Measurements from ENCODE around the gene MBLAC1.

MBLAC1 gene

GRCh38 chr7:100126931-100127865 is at the start of gene MBLAC1:
Gene MBLAC1 (plus strand): TSS chr7:100126967. CDS start chr7:100127396, 429 bp downstream.
- in situ Hi-C loops (cut with HindIII; ENCODE audit: low sequenced_read_pairs) = no loop called here

GRCh38 chr7:100077205-100077604 is 49.6 kb upstream of the MBLAC1 start:
- in situ Hi-C loops (cut with HindIII; ENCODE audit: low sequenced_read_pairs) = loop anchor here (5.0 kb wide), 1 partner anchor 65 kb away; no protein-coding TSS in a partner anchor

- in situ Hi-C loops (cut with HindIII; ENCODE audit: low sequenced_read_pairs) = loop anchor here (5.0 kb wide), 1 partner anchor 63 kb away; no protein-coding TSS in a partner anchor
These were observed 47.7 kb upstream of the MBLAC1 start for GRCh38 chr7:100079024-100079560.

- in situ Hi-C loops (cut with HindIII; ENCODE audit: low sequenced_read_pairs) = no loop called here
These were observed 45.7 kb upstream of the MBLAC1 start for GRCh38 chr7:100080907-100081534.

- in situ Hi-C loops (cut with HindIII; ENCODE audit: low sequenced_read_pairs) = no loop called here
These were observed 45.1 kb upstream of the MBLAC1 start, which contains the start of gene ZNF3 for GRCh38 chr7:100081535-100082102. Gene ZNF3 (minus strand): TSS chr7:100081723. CDS start chr7:100077357, 4,366 bp downstream.

- in situ Hi-C loops (cut with HindIII; ENCODE audit: low sequenced_read_pairs) = no loop called here
These were observed 43.8 kb upstream of the MBLAC1 start for GRCh38 chr7:100082978-100083377.

GRCh38 chr7:100085515-100085914 is 41.3 kb upstream of the MBLAC1 start:
- in situ Hi-C loops (cut with HindIII; ENCODE audit: low sequenced_read_pairs) = no loop called here

GRCh38 chr7:100087055-100087750 is 39.6 kb upstream of the MBLAC1 start:
- in situ Hi-C loops (cut with HindIII; ENCODE audit: low sequenced_read_pairs) = no loop called here

GRCh38 chr7:100088095-100088620 is 38.6 kb upstream of the MBLAC1 start:
- in situ Hi-C loops (cut with HindIII; ENCODE audit: low sequenced_read_pairs) = no loop called here

- in situ Hi-C loops (cut with HindIII; ENCODE audit: low sequenced_read_pairs) = no loop called here
These were observed 37.9 kb upstream of the MBLAC1 start, which contains the start of gene COPS6 for GRCh38 chr7:100088621-100089457. Gene COPS6 (plus strand): TSS chr7:100088969. CDS start chr7:100088991, 22 bp downstream.

- in situ Hi-C loops (cut with HindIII; ENCODE audit: low sequenced_read_pairs) = no loop called here
These were observed 37.1 kb upstream of the MBLAC1 start for GRCh38 chr7:100089458-100090196.

GRCh38 chr7:100090527-100091410 is 36.0 kb upstream of the MBLAC1 start:
- in situ Hi-C loops (cut with HindIII; ENCODE audit: low sequenced_read_pairs) = no loop called here

GRCh38 chr7:100091411-100092181 is 35.2 kb upstream of the MBLAC1 start:
- in situ Hi-C loops (cut with HindIII; ENCODE audit: low sequenced_read_pairs) = no loop called here

GRCh38 chr7:100093054-100093453 is 33.7 kb upstream of the MBLAC1 start:
- in situ Hi-C loops (cut with HindIII; ENCODE audit: low sequenced_read_pairs) = no loop called here

- in situ Hi-C loops (cut with HindIII; ENCODE audit: low sequenced_read_pairs) = no loop called here
These were observed 33.3 kb upstream of the MBLAC1 start for GRCh38 chr7:100093498-100093897.

GRCh38 chr7:100093925-100094486 is 32.8 kb upstream of the MBLAC1 start:
- in situ Hi-C loops (cut with HindIII; ENCODE audit: low sequenced_read_pairs) = no loop called here

GRCh38 chr7:100095289-100095688 is 31.5 kb upstream of the MBLAC1 start:
- in situ Hi-C loops (cut with HindIII; ENCODE audit: low sequenced_read_pairs) = no loop called here

Measured in endothelial cell of hepatic sinusoid (primary cell).